HepG2 (cell line): ENCODE data around the gene SRSF7. TPM values are rescaled to one million over a fixed set of nuclear protein-coding genes. Genes with fewer than 3 reads are reported as not detected.

Experiments used
- ATAC-seq: fragments of 200-7000 bp; cut with Tn5 transposase; 3 replicates; pipeline ENCODE4 v1.9.1; 2020; ENCODE audit warnings: mild to moderate bottlenecking, moderate library complexity
- BruUV-seq: library from RNA; stranded (reverse); fragments of 400-500 nt; replicated peaks from 2 replicates; lab custom pipeline; 2021; lab: Mats Ljungman, UMichigan
- CTCF ChIA-PET: fragments of 300-600 bp; formaldehyde crosslinking; extraction: SDS; loops from one replicate; lab custom pipeline; 2021; ENCODE audit warnings: low total read pairs, inconsistent platforms, low intra/inter-chr PET ratio; lab: Yijun Ruan, JAX
- POLR2A ChIA-PET: fragments of 350-600 bp; sonication (Branson Sonifier 250); formaldehyde crosslinking; loops from one replicate; lab custom pipeline; 2020; ENCODE audit warnings: antibody characterized with exemption, inconsistent platforms; lab: Yijun Ruan, JAX
- DNase-seq: peaks from one replicate; pipeline ENCODE4 v3.0.0-alpha.2; 2015; ENCODE audit warnings: low spot score
- FAIRE-seq: peaks from 3 replicates; lab custom pipeline; 2011; peaks lifted over from hg19 to GRCh38; lab: Jason Lieb, UNC
- H2AFZ ChIP-seq: one replicate; pipeline ENCODE4 v1.6.1; 2011; ENCODE audit warnings: low read length, inconsistent platforms
- H3K27ac ChIP-seq: fragments of 300-600 bp; 3 replicates; pipeline ENCODE4 v1.8.0; 2011; ENCODE audit warnings: mixed run types, mild to moderate bottlenecking, mixed read lengths, low read length, inconsistent platforms; ENCODE audit not compliant: insufficient read depth; ENCODE audit errors: extremely low read length
- H3K27me3 ChIP-seq, 2 experiments: fragments of 200-600 bp in 1 of 2; 2 replicates in 1 of 2; 3 replicates in 1 of 2; pipeline versions ENCODE4 v1.6.0 to v1.8.0; 2011; ENCODE audit warnings: low read length in 2 of 2, mild to moderate bottlenecking in 2 of 2, moderate library complexity in 2 of 2, inconsistent platforms in 1 of 2; ENCODE audit not compliant: insufficient read depth in 2 of 2, control insufficient read depth in 1 of 2
- H3K36me3 ChIP-seq, 2 experiments: fragments of 200-600 bp in 1 of 2; replicated peaks in 1 of 2; 2 replicates in 1 of 2; 3 replicates in 1 of 2; pipeline versions ENCODE4 v1.5.1 to v1.8.0; 2011; ENCODE audit warnings: low read length in 2 of 2, inconsistent platforms in 1 of 2; ENCODE audit not compliant: insufficient read depth in 2 of 2, control insufficient read depth in 1 of 2
- H3K4me1 ChIP-seq: 2 replicates; pipeline ENCODE4 v1.5.1; 2012; ENCODE audit warnings: low read length, inconsistent platforms; ENCODE audit not compliant: insufficient read depth
- H3K4me2 ChIP-seq: 2 replicates; pipeline ENCODE4 v1.6.0; 2011; ENCODE audit warnings: low read depth, low read length, inconsistent platforms
- H3K4me3 ChIP-seq, 3 experiments: fragments of 200-600 bp in 1 of 3; sonication (generic), shearing (Covaris generic) in 1 of 3; replicated peaks in 1 of 3; 2 replicates each; pipeline ENCODE4 v1.5.1; 2011 to 2016; ENCODE audit warnings: low read length in 3 of 3, inconsistent platforms in 2 of 3, low read depth in 2 of 3, mild to moderate bottlenecking in 2 of 3, control low read depth in 1 of 3, mixed read lengths in 1 of 3; ENCODE audit not compliant: insufficient read depth in 1 of 3
- H3K79me2 ChIP-seq: one replicate; pipeline ENCODE4 v1.6.1; 2011; ENCODE audit warnings: low read length, inconsistent platforms; ENCODE audit not compliant: insufficient read depth
- H3K9ac ChIP-seq: 2 replicates; pipeline ENCODE4 v1.6.0; 2011; ENCODE audit warnings: mild to moderate bottlenecking, low read depth, low read length, inconsistent platforms; ENCODE audit not compliant: insufficient read depth
- H3K9me3 ChIP-seq: 2 replicates; pipeline ENCODE4 v1.5.1; 2012; ENCODE audit warnings: mild to moderate bottlenecking, low read length
- H4K20me1 ChIP-seq: 2 replicates; pipeline ENCODE4 v1.6.0; 2011; ENCODE audit warnings: inconsistent platforms, mild to moderate bottlenecking, low read length, moderate library complexity; ENCODE audit not compliant: insufficient read depth
- AFF4 ChIP-seq: sonication (generic); formaldehyde crosslinking; IDR thresholded peaks from 2 replicates; pipeline ENCODE4 v1.4.0; 2020; ENCODE audit warnings: missing genetic modification reagents
- CREB1 ChIP-seq, 2 experiments: fragments of 450-650 bp in 1 of 2; IDR thresholded peaks; 2 replicates each; pipeline ENCODE4 v1.6.1; 2016 to 2017; ENCODE audit warnings: control low read depth in 1 of 2, mild to moderate bottlenecking in 1 of 2, missing compliant biosample characterization in 1 of 2, missing genetic modification characterization in 1 of 2
- MAZ ChIP-seq, 2 experiments: sonication (generic) in 1 of 2; formaldehyde crosslinking in 1 of 2; IDR thresholded peaks; 2 replicates each; pipeline versions ENCODE4 v1.5.0 to v1.6.1; 2012 to 2020; ENCODE audit warnings: low read depth in 2 of 2, mild to moderate bottlenecking in 2 of 2, borderline replicate concordance in 1 of 2, improper control_type of control experiment in 1 of 2, low read length in 1 of 2, missing genetic modification reagents in 1 of 2, moderate library complexity in 1 of 2
- PRDM4 ChIP-seq: sonication (generic); formaldehyde crosslinking; IDR thresholded peaks from 2 replicates; pipeline ENCODE4 v1.9.0; 2021; ENCODE audit warnings: missing genetic modification reagents, borderline replicate concordance
- ZFYVE20 ChIP-seq: sonication (generic); formaldehyde crosslinking; IDR thresholded peaks from 2 replicates; pipeline ENCODE4 v1.8.0; 2023; ENCODE audit warnings: low read depth, mild to moderate bottlenecking, moderate library complexity, missing genetic modification reagents, borderline replicate concordance
- ZNF326 ChIP-seq: sonication (generic); formaldehyde crosslinking; IDR thresholded peaks from 2 replicates; pipeline ENCODE4 v1.4.0; 2020; ENCODE audit warnings: missing genetic modification reagents, borderline replicate concordance
- ZNF749 ChIP-seq: sonication (generic); formaldehyde crosslinking; IDR thresholded peaks from 2 replicates; pipeline ENCODE4 v1.8.0; 2022; ENCODE audit warnings: mild to moderate bottlenecking, missing genetic modification reagents, moderate library complexity, borderline replicate concordance
- WGBS: methylation state at CpG from one replicate; pipeline ENCODE4 v1.1.6; 2017; ENCODE audit warnings: low lambda C conversion rate; 5-methylcytosine and 5-hydroxymethylcytosine counted together
- in situ Hi-C: cut with HindIII; loops from 2 replicates; pipeline ENCODE4 v1.10.0; 2017; ENCODE audit warnings: low pct_unique_long_range_greater_than_20kb; ENCODE audit not compliant: extremely low pct_ligation_motif_present
- intact Hi-C: fragments of 100-400 bp; cut with micrococcal nuclease; formaldehyde crosslinking; loops from one replicate; pipeline ENCODE4 v1.10.0; 2022; ENCODE audit not compliant: unreplicated experiment
- polyA plus RNA-seq, 8 experiments: library from polyadenylated mRNA; depleted of rRNA in 3 of 8; stranded (reverse) in 7 of 8; unstranded in 1 of 8; fragments of >200 nt; fragmentation: Illumina TruSeq in 4 of 8; extraction: Trizol in 4 of 8; gene quantifications; 2 replicates each; pipeline versions ENCODE4 v1.2.1 to v1.2.3, GENCODE V29; 2011 to 2016; ENCODE audit warnings: low read depth in 4 of 8, missing spikeins in 1 of 8, mixed read lengths in 1 of 8; ENCODE audit not compliant: insufficient read depth in 1 of 8
- total RNA-seq, 5 experiments: library from RNA; depleted of rRNA; stranded (reverse); fragments of >200 nt; fragmentation: Illumina TruSeq; extraction: Trizol; gene quantifications; 2 replicates each; pipeline ENCODE4 v1.2.3, GENCODE V29; 2016; ENCODE audit warnings: low read depth in 1 of 5

Gene SRSF7
- total and polyA plus RNA-seq, 2 of the 13 experiments (the other 11 are each of a cell fraction or from before 2014, with no cell fraction given) = 172 to 275 TPM

- peaks cover 20 to 66% of the 10 kb centered on the region in 2 experiments for H3K36me3 ChIP-seq
- H3K4me2 ChIP-seq = no peak overlapping the region
- FAIRE-seq (no peak), ATAC-seq (no peak), DNase-seq (no peak)
- H2AFZ ChIP-seq = no peak overlapping the region
- intact Hi-C loops (no loop called here), in situ Hi-C loops (no loop called here)
- no TSS peak for BruUV-seq
- peaks cover 7% of the 10 kb centered on the region for H3K79me2 ChIP-seq
- POLR2A ChIA-PET = no interaction called here
- H4K20me1 ChIP-seq = no peaks in the 10 kb centered on the region
- no peak overlapping the region for H3K9ac ChIP-seq
- H3K27ac ChIP-seq = no peak overlapping the region
- peaks cover 14% of the 10 kb centered on the region for H3K4me1 ChIP-seq
- no peaks in the 10 kb centered on the region for H3K9me3 ChIP-seq
- H3K27me3 ChIP-seq = no peaks in the 10 kb centered on the region
- H3K4me3 ChIP-seq = no peak overlapping the region
- TF ChIP-seq CREB1 (IDR thresholded peaks at IDR 0.05) (peak; percentile 77), CREB1 (CRISPR knock-in tag; IDR thresholded peaks at IDR 0.05) (no peak), AFF4 (no peak)
- TF ChIP-seq, all 625 proteins: peak for 1
- CTCF ChIA-PET = no interaction called here
Observed at GRCh38 chr2:38711558-38711957, 39.6 kb downstream of the SRSF7 start.

GRCh38 chr2:38709567-38710194, 41.5 kb downstream of the SRSF7 start:
- ChIA-PET POLR2A (no interaction called here), CTCF (no interaction called here)
- Histone ChIP-seq H3K27me3 (no peaks in the 10 kb centered on the region), H3K27ac (no peak overlapping the region), H4K20me1 (no peaks in the 10 kb centered on the region), H3K4me1 (no peaks in the 10 kb centered on the region), H2AFZ (no peak overlapping the region), H3K9me3 (no peaks in the 10 kb centered on the region)
- WGBS = 96% methylated on average over 5 of the region's 5 CpGs
- no peak for ATAC-seq
- no TSS peak for BruUV-seq
- in situ Hi-C loops = no loop called here
- TF ChIP-seq PRDM4 (CRISPR knock-in tag) (no peak), MAZ (IDR thresholded peaks at IDR 0.05; ENCODE audit: borderline replicate concordance, low read depth, low read length) (no peak), MAZ (CRISPR knock-in tag; IDR thresholded peaks at IDR 0.05; ENCODE audit: low read depth) (no peak), ZFYVE20 (CRISPR knock-in tag) (no peak), ZNF326 (CRISPR knock-in tag) (no peak), ZNF749 (CRISPR knock-in tag) (no peak)
- TF ChIP-seq, all 625 proteins: peak for 0
- intact Hi-C loops = no loop called here
- FAIRE-seq (no peak), DNase-seq (no peak)
- peaks cover 20 to 76% of the 10 kb centered on the region in 2 experiments for H3K36me3 ChIP-seq
- no peak overlapping the region for H3K4me2 ChIP-seq
- peaks cover 9% of the 10 kb centered on the region for H3K79me2 ChIP-seq
- no peak overlapping the region for H3K9ac ChIP-seq
- no peak overlapping the region for H3K4me3 ChIP-seq
